ENCODE results near the gene NLN.

GRCh38 chr5:65871182-65871581 lies 149.2 kb downstream of the NLN start:
- TF ChIP-seq EZH2 (IDR thresholded peaks at IDR 0.05; ENCODE audit: borderline replicate concordance, insufficient read depth, low read depth, low read length, poor library complexity, severe bottlenecking) (no peak), CTCF (IDR thresholded peaks at IDR 0.05) (no peak)

All from B cell (primary cell).